HG02642 (cell line): ENCODE results near the gene FAM13A.
"Not testable (repeated sequence)": the region's sequence is repeated elsewhere in the genome, so short reads cannot be mapped to it uniquely, and the experiment has no call there.

ENCODE experiments used
- ATAC-seq: cut with Tn5 transposase; IDR thresholded peaks from one replicate; pipeline ENCODE4 v1.9.1; 2021; ENCODE audit warnings: mild to moderate bottlenecking; ENCODE audit not compliant: unreplicated experiment, poor library complexity

The FAM13A gene

DNA sequence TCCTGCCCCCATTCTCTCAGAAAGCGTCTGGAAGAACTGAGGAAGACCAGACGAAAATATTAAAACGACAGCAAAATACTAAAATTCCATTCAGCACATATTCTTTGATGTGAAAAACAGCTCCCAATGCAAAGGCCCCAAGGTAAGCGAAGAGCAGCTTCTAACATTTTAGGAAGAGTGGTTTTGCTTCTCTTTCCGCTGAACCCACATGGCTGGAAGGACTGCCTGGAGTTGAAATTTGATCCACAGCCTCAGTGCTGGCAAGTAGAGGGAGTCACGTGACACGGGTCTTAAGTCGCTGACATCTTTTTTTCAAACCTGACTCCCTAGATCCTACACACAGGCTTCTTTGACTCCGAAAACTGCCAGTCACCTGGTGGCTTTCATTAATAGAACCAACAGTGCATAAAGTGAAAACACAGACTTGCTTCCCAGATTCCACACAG lies at the start of gene FAM13A:
Gene FAM13A (minus strand): TSS at position 233 of the 446 bp plus-strand sequence. CDS start 221 bp downstream, at position 12.
- peak; percentile 78 for ATAC-seq

GRCh38 chr4:89105726-89106125 lies 48.7 kb upstream of the FAM13A start:
- ATAC-seq, result no peak

GRCh38 chr4:89101256-89102161 lies 44.5 kb upstream of the FAM13A start:
- ATAC-seq, result peak; percentile 92

GRCh38 chr4:89100853-89101252 lies 43.9 kb upstream of the FAM13A start:
- peak; percentile 9 for ATAC-seq

DNA sequence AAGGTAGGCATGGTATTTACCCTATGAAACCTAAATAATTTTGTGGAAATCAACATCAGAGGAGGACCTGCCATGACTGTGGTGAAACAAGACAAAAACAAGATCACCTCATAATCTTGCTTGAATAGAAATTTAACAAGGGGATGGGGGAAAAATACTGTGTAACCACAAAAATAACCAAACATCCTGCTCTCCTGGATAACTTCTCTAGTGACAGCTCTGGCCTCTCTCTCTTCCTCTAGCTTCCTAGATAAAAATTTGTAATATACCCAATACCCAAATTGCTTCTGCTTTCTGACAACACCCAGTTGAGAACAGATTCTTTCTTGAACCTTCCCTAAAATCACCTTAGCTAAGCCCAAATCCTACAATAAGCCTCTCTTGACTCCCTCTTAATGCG lies 42.5 kb upstream of the FAM13A start:
- ATAC-seq, result no peak

DNA sequence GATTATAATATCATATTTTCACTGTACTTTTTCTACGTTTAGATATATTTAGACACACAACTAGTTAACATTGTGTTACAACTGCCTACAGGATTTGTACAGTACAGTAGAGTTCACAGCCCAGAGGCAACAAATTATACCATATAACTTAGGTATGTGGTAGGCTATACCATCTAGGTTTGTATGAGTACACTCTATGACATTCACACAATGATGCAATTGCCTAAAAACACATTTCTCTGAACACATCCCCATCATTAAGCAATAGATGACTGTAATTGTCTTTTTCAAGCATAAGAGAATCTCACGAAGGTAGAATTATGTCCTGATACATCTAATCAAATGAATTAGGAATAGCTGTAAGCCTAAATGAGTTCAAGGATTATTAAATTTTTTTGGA lies 42.0 kb upstream of the FAM13A start:
- ATAC-seq, result no peak

- ATAC-seq, result no peak
Measured at GRCh38 chr4:89078300-89078699, 21.3 kb upstream of the FAM13A start.

DNA sequence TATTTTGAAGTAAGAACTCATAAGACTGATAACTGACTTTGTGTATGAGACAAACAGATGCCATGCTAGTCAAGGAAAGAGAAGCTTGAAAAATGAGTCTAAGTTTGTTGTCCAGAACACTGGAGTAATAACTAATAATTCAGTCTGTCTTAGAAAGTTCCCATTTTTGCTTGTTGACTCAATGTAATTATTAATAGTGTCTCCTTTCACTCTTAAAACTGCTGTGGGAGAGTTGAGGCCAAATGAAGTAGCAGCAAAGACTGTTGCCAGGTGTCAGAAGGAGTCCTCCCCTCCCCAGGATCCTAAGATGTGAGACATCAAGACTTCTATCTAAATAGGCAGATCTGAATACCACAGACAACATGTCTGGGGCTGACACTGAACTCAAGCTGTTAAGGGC lies 20.8 kb upstream of the FAM13A start:
- no peak for ATAC-seq

DNA sequence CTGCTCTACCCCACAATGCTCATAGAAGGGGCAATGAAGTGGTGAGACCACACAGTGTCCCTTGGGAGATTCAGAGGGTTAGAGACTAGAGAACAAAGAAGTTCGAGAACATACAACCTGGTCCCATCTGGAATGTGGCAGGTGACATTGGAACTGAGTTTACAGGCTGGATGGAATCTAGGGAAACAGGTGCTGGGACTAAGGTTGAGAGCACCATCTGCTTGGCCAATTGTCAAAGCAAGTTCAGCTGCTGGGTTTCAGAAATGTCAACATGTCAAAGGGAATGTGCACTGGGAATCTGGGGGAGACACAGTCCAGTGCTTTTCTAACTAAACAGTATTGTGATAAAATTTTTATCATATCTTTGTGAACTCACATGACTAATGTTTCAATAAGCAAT lies 15.9 kb upstream of the FAM13A start:
- ATAC-seq, result no peak

GRCh38 chr4:89071311-89071710 lies 14.3 kb upstream of the FAM13A start:
- no peak for ATAC-seq

DNA sequence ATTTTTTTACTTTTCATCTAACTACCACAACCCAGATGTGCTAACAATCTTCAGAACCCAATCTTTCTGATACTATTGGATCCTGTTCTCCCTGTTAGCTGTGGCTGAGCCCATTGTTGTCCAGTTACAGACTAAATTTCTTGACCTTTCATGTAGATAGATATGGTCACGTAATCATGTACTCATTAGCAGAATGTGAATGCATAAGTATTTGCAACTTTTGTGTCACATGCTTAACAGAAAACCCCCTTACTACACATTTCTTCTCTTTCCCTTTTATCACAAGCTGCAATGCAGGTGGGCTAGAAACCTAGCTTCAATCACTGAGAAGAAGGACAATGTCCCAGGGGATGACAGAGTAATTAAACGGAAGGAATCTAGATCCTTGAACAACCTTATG lies 13.1 kb upstream of the FAM13A start:
- ATAC-seq, result no peak

- peak; percentile 75 for ATAC-seq
Measured at GRCh38 chr4:89069481-89069880, 12.5 kb upstream of the FAM13A start.

DNA sequence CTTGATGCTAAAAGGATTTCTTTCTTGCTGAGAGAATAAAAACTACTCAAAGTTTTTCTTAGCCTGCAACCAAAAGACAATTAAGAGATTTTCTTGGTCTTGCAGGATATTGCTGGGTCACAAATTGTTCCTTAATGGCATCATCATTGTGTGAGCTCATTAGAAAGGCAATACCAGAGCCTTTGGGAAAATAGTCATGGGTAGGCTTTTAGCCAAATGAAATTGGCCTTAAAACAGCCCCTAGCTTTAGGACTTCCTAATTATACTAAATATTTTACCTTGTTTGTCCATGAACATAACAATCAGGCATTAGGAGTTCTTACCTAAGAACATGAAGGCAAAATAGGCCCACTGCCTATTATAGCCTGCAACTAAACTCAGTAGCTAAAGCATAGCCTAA lies 10.4 kb upstream of the FAM13A start:
- ATAC-seq, result no peak

GRCh38 chr4:89064848-89065247 lies 7.9 kb upstream of the FAM13A start:
- no peak for ATAC-seq

- not testable (repeated sequence) for ATAC-seq
Measured at GRCh38 chr4:89057844-89058243, 859 bp upstream of the FAM13A start.

- peak; percentile 44 for ATAC-seq
Measured at GRCh38 chr4:89056292-89056952, 563 bp downstream of the FAM13A start.

GRCh38 chr4:89055157-89056080 lies 1.6 kb downstream of the FAM13A start:
- no peak for ATAC-seq

- no peak for ATAC-seq
Measured at GRCh38 chr4:89054627-89055026, 2.4 kb downstream of the FAM13A start.

- no peak for ATAC-seq
Measured at GRCh38 chr4:89049853-89050252, 7.1 kb downstream of the FAM13A start.

GRCh38 chr4:89048906-89049601 lies 7.9 kb downstream of the FAM13A start:
- ATAC-seq, result no peak
